CD8-positive, alpha-beta memory T cell (primary cell): ENCODE results near the gene KRT10. TPM values are rescaled to one million over a fixed set of nuclear protein-coding genes. Genes with fewer than 3 reads are reported as not detected.

Experiments used
- CTCF ChIA-PET: fragments of 350-600 bp; sonication (Branson Sonifier 250); formaldehyde crosslinking; loops from one replicate; lab custom pipeline; 2021; ENCODE audit warnings: antibody characterized with exemption; lab: Charles Lee
- POLR2A ChIA-PET: fragments of 350-600 bp; sonication (Branson Sonifier 250); formaldehyde crosslinking; loops from one replicate; lab custom pipeline; 2021; ENCODE audit warnings: antibody characterized with exemption; lab: Charles Lee
- DNase-seq, 5 donors: peaks; one replicate each; pipeline versions ENCODE4 v3.0.0 to v3.0.0-alpha.2; 2020 to 2022; ENCODE audit warnings: mixed read lengths in 1 of 5
- H3K27ac ChIP-seq: one replicate; pipeline ENCODE4 v1.7.0; 2013; ENCODE audit warnings: low read depth, mild to moderate bottlenecking, low read length, moderate library complexity
- H3K27me3 ChIP-seq: 2 replicates; pipeline ENCODE4 v1.7.0; 2013; ENCODE audit warnings: low read length, mild to moderate bottlenecking; ENCODE audit not compliant: insufficient read depth, poor library complexity, severe bottlenecking
- H3K36me3 ChIP-seq: 2 replicates; pipeline ENCODE4 v1.7.0; 2013; ENCODE audit warnings: mild to moderate bottlenecking, low read length, moderate library complexity; ENCODE audit not compliant: insufficient read depth
- H3K4me1 ChIP-seq: 2 replicates; pipeline ENCODE4 v1.7.0; 2013; ENCODE audit warnings: mild to moderate bottlenecking, low read length, moderate library complexity; ENCODE audit not compliant: insufficient read depth
- H3K4me3 ChIP-seq: 2 replicates; pipeline ENCODE4 v1.7.0; 2013; ENCODE audit warnings: mild to moderate bottlenecking, low read length
- H3K9me3 ChIP-seq: 2 replicates; pipeline ENCODE4 v1.7.0; 2013; ENCODE audit warnings: mild to moderate bottlenecking, low read length
- H3K27ac Mint-ChIP-seq, 8 donors: one replicate each; pipeline ENCODE4 v1.8.0; 2020 to 2021; ENCODE audit warnings: mixed read lengths in 8 of 8, mild to moderate bottlenecking in 6 of 8, inconsistent platforms in 3 of 8, moderate library complexity in 3 of 8
- H3K27me3 Mint-ChIP-seq, 2 donors: one replicate each; pipeline ENCODE4 v1.8.0; 2020 to 2021; ENCODE audit warnings: mixed read lengths in 2 of 2, mild to moderate bottlenecking in 1 of 2, moderate library complexity in 1 of 2
- H3K36me3 Mint-ChIP-seq, 3 donors: one replicate each; pipeline ENCODE4 v1.8.0; 2020 to 2021; ENCODE audit warnings: mixed read lengths in 3 of 3, inconsistent platforms in 1 of 3, mild to moderate bottlenecking in 1 of 3
- H3K4me1 Mint-ChIP-seq, 3 donors: one replicate each; pipeline ENCODE4 v1.8.0; 2020 to 2021; ENCODE audit warnings: mixed read lengths in 3 of 3, inconsistent platforms in 1 of 3, mild to moderate bottlenecking in 1 of 3
- H3K4me3 Mint-ChIP-seq, 7 donors: one replicate each; pipeline ENCODE4 v1.8.0; 2020 to 2021; ENCODE audit warnings: mixed read lengths in 7 of 7, mild to moderate bottlenecking in 6 of 7, moderate library complexity in 4 of 7, inconsistent platforms in 2 of 7
- H3K9me3 Mint-ChIP-seq, 5 donors: one replicate each; pipeline ENCODE4 v1.8.0; 2020 to 2022; ENCODE audit warnings: mixed read lengths in 5 of 5, mild to moderate bottlenecking in 3 of 5, moderate library complexity in 2 of 5, inconsistent platforms in 1 of 5
- polyA plus RNA-seq: library from polyadenylated mRNA; unstranded; fragments of 300-500 nt; fragmentation: Illumina TruSeq; gene quantifications from one replicate; pipeline ENCODE4 v1.2.3, GENCODE V29; 2021
- total RNA-seq, 2 experiments: library from RNA; stranded (reverse); gene quantifications; one replicate each; pipeline ENCODE4 v1.2.3, GENCODE V29; 2021

Gene KRT10
- total and polyA plus RNA-seq, 3 experiments from 2014 or later = 57.5 to 218 (median 61.9) TPM

DNA sequence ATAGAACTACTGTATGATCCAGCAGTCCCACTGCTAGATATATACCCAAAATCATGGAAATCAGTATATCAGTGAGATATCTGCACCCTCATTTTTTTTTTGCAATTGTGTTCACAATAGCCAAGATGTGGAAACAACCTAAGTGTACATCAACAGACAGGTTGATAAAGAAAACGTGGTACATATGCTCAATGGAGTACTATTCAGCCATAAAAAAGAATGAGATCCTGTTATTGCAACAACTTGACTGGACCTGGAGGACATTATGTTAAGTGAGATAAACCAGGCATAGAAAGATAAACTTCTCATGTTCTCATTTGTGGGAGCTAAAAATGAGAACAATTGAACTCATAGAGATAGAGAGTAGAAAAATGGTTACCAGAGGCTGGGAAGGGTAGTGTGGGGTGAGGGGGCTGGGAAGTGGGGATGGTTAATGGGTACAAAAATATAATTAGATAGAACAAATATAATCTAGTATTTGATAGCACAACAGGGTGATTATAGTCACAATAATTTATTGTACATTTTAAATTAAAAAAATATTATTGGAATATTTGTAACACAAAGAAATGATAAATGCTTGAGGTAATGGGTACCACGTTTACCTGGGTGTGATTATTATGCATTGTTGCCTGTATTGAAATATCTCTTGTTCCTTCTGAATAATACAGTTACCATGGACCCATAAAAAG is 7.8 kb upstream of the KRT10 start:
- no peak overlapping the region for H3K27ac Mint-ChIP-seq

DNA sequence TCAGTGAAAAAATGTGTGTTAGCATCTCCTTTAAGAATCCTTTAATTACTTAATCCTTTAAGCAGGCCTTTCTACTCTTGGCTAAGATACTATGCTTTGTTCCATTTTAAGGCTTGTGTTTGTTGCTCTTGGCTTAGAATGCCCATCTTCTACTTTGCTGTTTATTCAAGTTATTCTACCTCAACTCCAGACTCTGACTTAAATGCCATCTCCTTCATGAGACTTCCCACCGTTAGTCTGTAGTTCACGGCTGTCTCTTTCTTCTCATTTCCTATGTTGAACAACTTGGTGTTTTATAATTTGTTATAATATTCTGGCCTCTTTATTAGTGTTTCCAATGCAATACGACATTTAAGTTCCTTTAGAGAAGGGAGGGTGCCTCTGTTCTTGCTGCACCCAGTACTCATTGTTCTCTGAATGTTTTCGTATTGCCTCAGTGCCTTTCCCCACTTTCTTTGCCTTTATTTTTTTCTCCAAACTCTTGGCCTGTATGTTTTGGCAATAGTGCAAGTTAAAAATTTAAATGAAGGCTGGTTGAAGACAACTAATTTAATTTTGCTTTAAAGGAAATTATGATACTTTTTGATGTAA is 6.1 kb upstream of the KRT10 start:
- no peaks in the 10 kb centered on the region for H3K27me3 ChIP-seq
- H3K4me3 ChIP-seq = no peak overlapping the region
- no peaks in the 10 kb centered on the region for H3K9me3 ChIP-seq
- Mint-ChIP-seq H3K4me3 (no peak overlapping the region), H3K4me1 (peaks cover 0 to 12% (median 6%) of the 10 kb centered on the region in 3 donors), H3K9me3 (peaks cover 0 to 5% (median 0%) of the 10 kb centered on the region in 5 donors), H3K27me3 (peaks cover 0 to 34% of the 10 kb centered on the region in 2 donors), H3K27ac (no peak overlapping the region), H3K36me3 (peaks cover 2 to 15% (median 6%) of the 10 kb centered on the region in 3 donors)
- H3K27ac ChIP-seq = peak overlapping the region; percentile 45
- ChIA-PET POLR2A (no interaction called here), CTCF (no interaction called here)
- H3K4me1 ChIP-seq = no peaks in the 10 kb centered on the region
- no peak for DNase-seq
- H3K36me3 ChIP-seq = no peaks in the 10 kb centered on the region

More for the DNA sequence above, 7.8 kb upstream of the KRT10 start:
- Histone ChIP-seq H3K9me3 (no peaks in the 10 kb centered on the region), H3K27me3 (no peaks in the 10 kb centered on the region), H3K4me3 (no peak overlapping the region), H3K36me3 (peaks cover 7% of the 10 kb centered on the region), H3K4me1 (no peaks in the 10 kb centered on the region), H3K27ac (no peak overlapping the region)
- POLR2A ChIA-PET = no interaction called here
- CTCF ChIA-PET = no interaction called here
- Mint-ChIP-seq H3K9me3 (peaks cover 0 to 5% (median 0%) of the 10 kb centered on the region in 5 donors), H3K36me3 (peaks cover 10 to 12% (median 10%) of the 10 kb centered on the region in 3 donors), H3K4me3 (no peak overlapping the region), H3K4me1 (peaks cover 0 to 12% (median 6%) of the 10 kb centered on the region in 3 donors), H3K27me3 (peaks cover 0 to 26% of the 10 kb centered on the region in 2 donors)
- no peak for DNase-seq

DNA sequence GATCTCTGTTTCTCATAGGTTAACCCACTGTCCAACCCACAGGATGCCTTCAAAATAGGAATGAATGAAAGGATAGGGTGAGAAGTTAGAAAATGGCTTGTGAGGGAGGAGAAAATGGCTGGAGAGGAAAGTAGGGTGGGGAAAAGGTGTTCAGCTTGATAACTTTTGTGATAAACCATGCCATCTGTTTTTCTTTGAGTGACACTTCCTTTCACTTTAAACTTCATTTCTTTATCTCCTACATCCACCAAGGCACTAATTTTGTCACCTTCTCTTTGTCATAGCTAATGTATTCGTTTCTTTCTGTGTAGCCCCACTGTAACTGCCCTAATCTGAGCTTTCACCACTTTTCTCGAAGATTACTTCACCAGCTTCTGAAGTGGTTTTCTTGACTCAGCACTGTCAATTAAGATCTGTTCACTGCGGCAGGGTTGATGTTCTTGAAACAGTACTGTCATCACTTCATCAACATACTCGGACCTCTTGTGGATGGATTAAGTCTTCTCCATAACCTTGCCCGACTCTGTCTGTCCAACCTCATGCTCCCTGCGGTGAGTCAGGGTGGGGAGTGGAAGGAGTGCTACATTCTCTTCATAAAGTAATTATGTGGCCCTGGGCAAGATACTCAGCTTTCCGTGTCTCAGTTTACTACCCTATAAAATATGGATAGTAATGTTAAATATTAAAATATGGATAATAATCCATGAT is 5.5 kb upstream of the KRT10 start:
- peaks cover 0 to 17% (median 4%) of the 10 kb centered on the region in 3 donors for H3K36me3 Mint-ChIP-seq
- Histone ChIP-seq H3K27ac (no peak overlapping the region), H3K36me3 (no peaks in the 10 kb centered on the region), H3K9me3 (no peaks in the 10 kb centered on the region), H3K4me3 (no peak overlapping the region), H3K27me3 (no peaks in the 10 kb centered on the region), H3K4me1 (no peaks in the 10 kb centered on the region)
- H3K27me3 Mint-ChIP-seq = peaks cover 0 to 36% of the 10 kb centered on the region in 2 donors
- peaks cover 0 to 12% (median 6%) of the 10 kb centered on the region in 3 donors for H3K4me1 Mint-ChIP-seq
- no peak overlapping the region for H3K4me3 Mint-ChIP-seq
- no peak for DNase-seq
- H3K27ac Mint-ChIP-seq = peak overlapping the region in 2 of 8 donors; percentile 7 to 29
- ChIA-PET CTCF (no interaction called here), POLR2A (no interaction called here)
- H3K9me3 Mint-ChIP-seq = peaks cover 0 to 5% (median 0%) of the 10 kb centered on the region in 5 donors

DNA sequence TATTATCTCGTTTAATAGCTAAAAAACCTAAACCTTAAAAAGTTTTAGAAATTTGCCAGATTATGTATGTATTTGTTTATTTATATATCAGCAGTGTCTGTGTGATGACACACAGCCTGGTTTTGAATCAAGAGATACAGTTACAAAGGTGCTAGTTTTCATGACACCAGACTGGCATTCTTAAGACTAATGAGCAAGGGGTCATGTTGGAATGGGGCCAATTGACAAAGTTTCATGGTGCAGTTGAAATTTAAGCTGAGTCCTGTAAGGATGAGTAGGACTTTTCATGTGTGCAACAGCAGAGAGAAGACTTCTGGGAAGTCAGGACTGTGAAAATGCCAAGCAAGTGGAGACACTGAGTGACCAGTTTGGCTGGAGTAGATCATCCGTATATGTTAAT is 3.2 kb upstream of the KRT10 start:
- Histone ChIP-seq H3K4me3 (no peak overlapping the region), H3K36me3 (no peaks in the 10 kb centered on the region), H3K27me3 (no peaks in the 10 kb centered on the region), H3K4me1 (no peaks in the 10 kb centered on the region), H3K9me3 (no peaks in the 10 kb centered on the region), H3K27ac (no peak overlapping the region)
- peaks cover 3 to 27% (median 10%) of the 10 kb centered on the region in 3 donors for H3K36me3 Mint-ChIP-seq
- peaks cover 0 to 39% of the 10 kb centered on the region in 2 donors for H3K27me3 Mint-ChIP-seq
- H3K9me3 Mint-ChIP-seq = peaks cover 0 to 5% (median 0%) of the 10 kb centered on the region in 5 donors
- ChIA-PET POLR2A (no interaction called here), CTCF (no interaction called here)
- no peak overlapping the region for H3K27ac Mint-ChIP-seq
- no peak overlapping the region for H3K4me3 Mint-ChIP-seq
- DNase-seq = no peak
- H3K4me1 Mint-ChIP-seq = peaks cover under 1 to 12% (median 6%) of the 10 kb centered on the region in 3 donors

DNA sequence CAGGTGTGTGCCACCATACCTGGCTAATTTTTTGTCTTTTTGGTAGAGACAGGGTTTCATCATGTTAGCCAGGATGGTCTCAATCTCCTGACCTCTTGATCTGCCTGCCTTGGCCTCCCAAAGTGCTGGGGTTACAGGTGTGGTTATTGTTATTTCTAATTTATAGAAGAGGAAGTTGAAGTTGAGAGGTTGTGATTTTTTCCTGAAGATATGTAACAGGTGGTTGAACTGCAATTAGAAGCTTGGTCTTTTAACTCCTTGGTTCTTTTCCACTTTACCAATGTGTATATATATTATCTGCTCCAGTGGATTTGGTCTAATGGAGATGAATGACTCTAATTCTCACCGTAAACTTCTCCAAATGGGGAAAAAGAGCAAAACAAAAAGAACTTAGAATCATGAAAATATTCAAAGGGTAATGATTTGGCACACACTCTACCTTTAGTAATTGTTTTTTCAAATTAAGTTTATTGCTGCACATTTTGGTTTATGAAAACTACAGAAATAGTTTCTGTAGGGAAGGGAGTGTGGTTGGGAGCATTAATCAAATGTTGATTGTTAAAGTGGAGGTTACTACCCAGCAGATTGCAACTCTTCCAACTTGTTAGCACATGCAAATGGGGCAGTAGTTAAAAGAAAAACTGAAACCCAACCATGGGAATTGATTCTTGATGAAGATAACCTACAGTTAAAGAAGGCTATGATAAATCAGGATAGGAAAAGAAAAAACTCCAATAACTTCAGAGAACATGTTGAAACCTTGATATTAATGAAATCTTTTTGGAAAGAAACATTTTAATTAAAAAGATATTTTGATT is 1.8 kb upstream of the KRT10 start:
- no peak for DNase-seq
- Histone ChIP-seq H3K4me3 (no peak overlapping the region), H3K4me1 (peaks cover 12% of the 10 kb centered on the region), H3K9me3 (no peaks in the 10 kb centered on the region), H3K27me3 (no peaks in the 10 kb centered on the region), H3K27ac (no peak overlapping the region), H3K36me3 (no peaks in the 10 kb centered on the region)
- Mint-ChIP-seq H3K27me3 (peaks cover 0 to 42% of the 10 kb centered on the region in 2 donors), H3K4me1 (peaks cover 10 to 21% (median 20%) of the 10 kb centered on the region in 3 donors), H3K4me3 (no peak overlapping the region), H3K36me3 (peaks cover 3 to 37% (median 10%) of the 10 kb centered on the region in 3 donors), H3K9me3 (peaks cover 0 to 6% (median 0%) of the 10 kb centered on the region in 5 donors), H3K27ac (peak overlapping the region in 2 of 8 donors; percentile 21 to 23)
- CTCF ChIA-PET = interaction anchor here (1.3 kb wide), 1 partner anchor 839 kb away, joined by 4 read pairs; no protein-coding TSS in a partner anchor
- POLR2A ChIA-PET = no interaction called here

DNA sequence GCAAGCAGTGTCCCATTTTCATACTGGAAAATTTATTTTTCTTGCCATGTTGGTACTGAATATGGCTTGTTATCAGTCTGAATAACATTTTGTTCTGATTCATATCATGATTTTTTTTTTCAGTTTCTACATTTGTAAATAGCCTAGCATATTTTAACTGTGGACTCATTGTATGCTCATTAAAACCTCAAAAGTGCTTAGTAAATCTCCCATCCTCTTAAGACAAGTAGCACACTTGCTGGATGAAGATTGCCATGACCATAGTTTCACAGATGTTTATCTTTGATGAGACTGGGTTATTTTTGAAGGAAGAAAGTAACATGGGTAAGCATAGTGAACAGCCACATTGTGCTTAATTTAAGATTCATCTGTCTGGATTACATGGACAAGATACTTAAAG is 878 bp downstream of the KRT10 start:
- H3K4me1 ChIP-seq = peaks cover 19% of the 10 kb centered on the region
- peaks cover 0 to 6% (median 0%) of the 10 kb centered on the region in 5 donors for H3K9me3 Mint-ChIP-seq

GRCh38 chr17:40820228-40820838 is 2.1 kb downstream of the KRT10 start:
- peaks cover 19% of the 10 kb centered on the region for H3K4me1 ChIP-seq
- Mint-ChIP-seq H3K9me3 (peaks cover 0 to 6% (median 0%) of the 10 kb centered on the region in 5 donors), H3K4me3 (peak overlapping the region; percentile 2 to 99 (median 76)), H3K27me3 (peaks cover 0 to 17% of the 10 kb centered on the region in 2 donors), H3K27ac (peak overlapping the region in 3 of 8 donors; percentile 43 to 97 (median 76)), H3K36me3 (peaks cover 14 to 45% (median 22%) of the 10 kb centered on the region in 3 donors), H3K4me1 (peaks cover 21 to 29% (median 28%) of the 10 kb centered on the region in 3 donors)
- POLR2A ChIA-PET = no interaction called here
- H3K9me3 ChIP-seq = no peaks in the 10 kb centered on the region
- H3K27me3 ChIP-seq = no peaks in the 10 kb centered on the region
- peaks cover 9% of the 10 kb centered on the region for H3K36me3 ChIP-seq
- CTCF ChIA-PET = no interaction called here
- no peak overlapping the region for H3K4me3 ChIP-seq
- peak overlapping the region; percentile 71 for H3K27ac ChIP-seq
- no peak for DNase-seq

More for the DNA sequence above, 878 bp downstream of the KRT10 start:
- no peaks in the 10 kb centered on the region for H3K27me3 ChIP-seq
- H3K27ac Mint-ChIP-seq = no peak overlapping the region
- peaks cover 21 to 29% (median 28%) of the 10 kb centered on the region in 3 donors for H3K4me1 Mint-ChIP-seq
- CTCF ChIA-PET = interaction anchor here (1.6 kb wide), 1 partner anchor 841 kb away, joined by 5 read pairs; no protein-coding TSS in a partner anchor
- POLR2A ChIA-PET = no interaction called here
- DNase-seq = no peak
- peaks cover 0 to 29% of the 10 kb centered on the region in 2 donors for H3K27me3 Mint-ChIP-seq
- peaks cover 16 to 51% (median 21%) of the 10 kb centered on the region in 3 donors for H3K36me3 Mint-ChIP-seq
- no peaks in the 10 kb centered on the region for H3K9me3 ChIP-seq
- no peak overlapping the region for H3K4me3 ChIP-seq
- no peak overlapping the region for H3K4me3 Mint-ChIP-seq
- peaks cover 9% of the 10 kb centered on the region for H3K36me3 ChIP-seq
- H3K27ac ChIP-seq = no peak overlapping the region
